Esophagus (tissue), 2 donors: ENCODE data around the gene SP9. TPM values are rescaled to one million over a fixed set of nuclear protein-coding genes. Genes with fewer than 3 reads are reported as not detected.

ENCODE experiments used
- H3K27ac ChIP-seq, 2 donors: one replicate each; pipeline ENCODE4 v1.5.1; 2013; ENCODE audit warnings: low read depth in 2 of 2, mild to moderate bottlenecking in 2 of 2, inconsistent platforms in 1 of 2, low read length in 1 of 2, moderate library complexity in 1 of 2
- H3K27me3 ChIP-seq, 2 donors: one replicate each; pipeline ENCODE4 v1.6.1; 2013; ENCODE audit warnings: low read length in 2 of 2, control low read depth in 1 of 2, mild to moderate bottlenecking in 1 of 2; ENCODE audit not compliant: insufficient read depth in 2 of 2, control insufficient read depth in 1 of 2
- H3K36me3 ChIP-seq, 2 donors: one replicate each; pipeline ENCODE4 v1.6.1; 2013; ENCODE audit warnings: low read length in 1 of 2; ENCODE audit not compliant: control insufficient read depth in 2 of 2, insufficient read depth in 2 of 2
- H3K4me1 ChIP-seq, 2 donors: one replicate each; pipeline ENCODE4 v1.6.1; 2013; ENCODE audit warnings: low read length in 1 of 2; ENCODE audit not compliant: control insufficient read depth in 2 of 2, insufficient read depth in 2 of 2
- H3K4me3 ChIP-seq, 2 donors: one replicate each; pipeline ENCODE4 v1.5.1; 2013; ENCODE audit warnings: low read length in 2 of 2, mild to moderate bottlenecking in 2 of 2, low read depth in 1 of 2, moderate library complexity in 1 of 2
- H3K9me3 ChIP-seq, 2 donors: one replicate each; pipeline ENCODE4 v1.6.1; 2013; ENCODE audit warnings: mild to moderate bottlenecking in 2 of 2, low read depth in 1 of 2, low read length in 1 of 2, moderate library complexity in 1 of 2; ENCODE audit not compliant: control insufficient read depth in 2 of 2, insufficient read depth in 1 of 2
- WGBS, 2 donors: extraction: QIAGEN DNeasy Blood & Tissue Kit; methylation state at CpG; one replicate each; pipeline ENCODE4 v1.1.7; 2013; 5-methylcytosine and 5-hydroxymethylcytosine counted together
- polyA plus RNA-seq, 2 donors: library from polyadenylated mRNA; stranded (reverse); fragments of 200-250 nt; gene quantifications; one replicate each; pipeline ENCODE4 v1.2.3, GENCODE V29; 2013
- donor health status: healthy with polysubstance abuse.
- donor health status: Bipolar disorder and iron deficiency.

SP9 gene
- polyA plus RNA-seq, 2 donors, result 0.04 TPM; not detected in 1

DNA sequence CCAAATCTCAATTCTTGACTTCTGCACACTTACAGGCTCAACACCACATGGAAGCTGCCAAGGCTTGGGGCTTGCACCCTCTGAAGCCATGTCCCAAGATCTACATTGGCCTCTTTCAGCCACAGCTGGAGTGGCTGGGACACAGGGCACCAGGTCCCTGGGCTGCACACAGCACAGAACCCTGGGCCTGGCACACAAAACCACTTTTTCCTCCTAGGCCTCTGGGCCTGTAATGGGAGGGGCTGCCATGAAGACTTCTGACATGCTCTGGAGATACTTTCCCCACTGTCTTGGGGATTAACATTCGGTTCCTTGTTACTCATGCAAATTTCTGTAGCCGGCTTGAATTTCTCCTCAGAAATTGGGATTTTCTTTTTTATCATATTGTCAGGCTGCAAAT is 29.9 kb downstream of the SP9 start:
- H3K36me3 ChIP-seq, result peaks cover 0 to 5% of the 10 kb centered on the region in 2 donors
- no peaks in the 10 kb centered on the region for H3K4me1 ChIP-seq
- no peak overlapping the region for H3K4me3 ChIP-seq
- H3K27ac ChIP-seq, result no peak overlapping the region
- peaks cover 0 to 6% of the 10 kb centered on the region in 2 donors for H3K9me3 ChIP-seq
- H3K27me3 ChIP-seq, result no peaks in the 10 kb centered on the region
- WGBS, 2 donors, result 96 to 97% methylated on average over 2 of the region's 2 CpGs

DNA sequence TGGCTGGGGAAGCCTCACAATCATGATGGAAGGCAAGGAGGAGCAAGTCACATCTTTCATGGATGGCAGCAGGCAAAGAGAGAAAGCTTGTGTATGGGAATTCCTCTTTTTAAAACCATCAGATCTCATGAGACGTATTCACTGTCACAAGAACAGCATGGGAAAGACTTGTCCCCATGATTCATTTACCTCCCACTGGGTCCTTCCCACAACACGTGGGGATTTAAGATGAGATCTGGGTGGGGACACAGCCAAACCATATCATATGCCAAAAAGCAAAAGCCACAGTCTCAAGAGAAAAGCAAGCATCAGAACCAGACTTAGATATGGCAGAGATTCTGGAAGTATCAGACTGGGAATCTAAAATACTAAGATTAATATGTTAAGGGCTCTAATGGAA is 30.8 kb downstream of the SP9 start:
- H3K4me1 ChIP-seq, result no peaks in the 10 kb centered on the region
- H3K27me3 ChIP-seq, result no peaks in the 10 kb centered on the region
- 81 to 86% methylated on average over 2 of the region's 2 CpGs for WGBS, 2 donors
- H3K4me3 ChIP-seq, result no peak overlapping the region
- H3K9me3 ChIP-seq, result peaks cover 0 to 4% of the 10 kb centered on the region in 2 donors
- peaks cover 0 to 7% of the 10 kb centered on the region in 2 donors for H3K36me3 ChIP-seq
- H3K27ac ChIP-seq, result no peak overlapping the region

DNA sequence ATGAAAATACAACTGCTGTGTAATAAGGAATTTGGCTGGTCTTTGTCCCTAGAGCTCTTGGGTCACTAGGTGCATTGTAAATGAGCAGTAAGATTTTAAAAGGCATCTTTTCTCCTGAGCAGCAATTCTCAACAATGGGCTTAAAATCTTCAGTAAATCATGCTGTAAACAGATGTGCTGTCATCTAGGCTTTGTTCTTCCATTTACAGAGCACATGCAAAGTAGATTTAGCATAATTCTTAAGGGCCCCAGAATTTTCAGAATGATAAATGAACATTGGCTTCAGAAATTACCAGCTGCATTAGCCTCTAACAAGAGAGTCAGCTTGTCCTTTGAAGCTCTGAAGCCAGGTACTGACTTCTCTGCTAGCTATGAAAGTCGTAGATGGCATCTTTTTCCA is 33.9 kb downstream of the SP9 start:
- no peaks in the 10 kb centered on the region for H3K4me1 ChIP-seq
- 91 to 93% methylated on average over 1 of the region's 1 CpG for WGBS, 2 donors
- no peak overlapping the region for H3K4me3 ChIP-seq
- H3K27ac ChIP-seq, result no peak overlapping the region
- H3K36me3 ChIP-seq, result peaks cover under 1 to 5% of the 10 kb centered on the region in 2 donors
- peaks cover 0 to 4% of the 10 kb centered on the region in 2 donors for H3K9me3 ChIP-seq
- no peaks in the 10 kb centered on the region for H3K27me3 ChIP-seq

DNA sequence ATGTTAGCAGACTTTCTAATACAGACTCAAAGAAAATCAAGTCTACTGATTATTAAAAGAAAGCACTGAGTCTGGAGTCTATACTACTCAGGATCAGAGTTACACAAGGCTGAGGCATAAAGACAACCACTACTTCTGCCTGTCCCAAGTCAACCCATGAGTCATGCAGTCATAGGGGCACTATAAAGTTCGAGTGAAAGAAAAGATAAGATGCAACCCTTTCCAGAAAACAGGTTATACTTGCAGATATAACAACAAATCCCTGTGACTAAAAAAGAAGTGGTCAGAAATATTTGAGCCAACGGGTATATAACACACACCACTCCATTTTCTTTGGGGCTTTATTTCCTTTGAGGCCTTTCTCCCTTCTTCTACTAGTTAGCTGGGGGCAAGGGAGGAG is 42.2 kb downstream of the SP9 start:
- no peaks in the 10 kb centered on the region for H3K9me3 ChIP-seq
- WGBS, 2 donors, result 80 to 92% methylated on average over 2 of the region's 2 CpGs
- H3K36me3 ChIP-seq, result peaks cover 10 to 15% of the 10 kb centered on the region in 2 donors
- H3K27me3 ChIP-seq, result no peaks in the 10 kb centered on the region
- no peaks in the 10 kb centered on the region for H3K4me1 ChIP-seq
- H3K27ac ChIP-seq, result no peak overlapping the region
- H3K4me3 ChIP-seq, result no peak overlapping the region

DNA sequence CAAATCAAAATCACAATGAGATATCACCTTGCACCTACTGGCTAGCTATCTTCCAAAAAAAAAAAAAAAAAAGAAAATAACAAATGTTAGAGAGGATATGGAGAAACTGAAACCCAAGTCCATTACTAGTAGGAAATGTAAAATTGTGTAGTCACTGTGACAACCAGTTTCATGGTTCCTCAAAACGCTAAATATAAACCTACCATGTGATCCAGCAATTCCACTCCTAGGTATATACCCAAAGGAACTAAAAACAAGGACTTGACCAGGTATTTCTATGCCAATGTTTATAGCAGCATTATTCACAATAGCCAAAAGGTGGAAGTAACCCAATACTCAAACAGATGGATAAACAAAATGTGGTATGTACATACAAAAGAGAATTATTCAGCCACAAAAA is 49.0 kb downstream of the SP9 start:
- Histone ChIP-seq H3K9me3 (no peaks in the 10 kb centered on the region), H3K36me3 (peaks cover 4 to 5% of the 10 kb centered on the region in 2 donors)
- WGBS, 2 donors, result 88 to 90% methylated on average over 1 of the region's 1 CpG

DNA sequence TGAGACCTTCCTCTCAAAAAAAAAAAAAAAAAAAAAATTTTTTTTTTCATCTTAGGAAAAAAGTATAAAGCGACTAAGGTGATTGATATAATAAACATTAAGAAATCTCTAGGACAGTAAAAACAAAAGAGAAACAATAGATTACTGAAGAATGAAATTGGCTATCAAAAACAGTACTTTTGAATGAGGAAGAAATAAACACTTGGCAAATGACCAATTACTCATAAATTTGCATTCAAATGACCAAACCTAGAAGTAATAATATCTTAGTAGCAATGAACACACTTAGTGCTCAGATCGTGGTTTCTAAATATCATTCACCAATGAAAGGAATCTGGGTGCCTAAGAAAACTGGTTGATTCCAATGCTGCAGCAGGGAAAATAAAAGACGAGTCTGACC is 50.4 kb downstream of the SP9 start:
- Histone ChIP-seq H3K27me3 (no peaks in the 10 kb centered on the region), H3K4me3 (no peak overlapping the region), H3K36me3 (peaks cover 4 to 5% of the 10 kb centered on the region in 2 donors), H3K4me1 (no peaks in the 10 kb centered on the region), H3K9me3 (no peaks in the 10 kb centered on the region), H3K27ac (no peak overlapping the region)
- WGBS, 2 donors, result 83 to 91% methylated on average over 3 of the region's 3 CpGs

More for the DNA sequence above, 49.0 kb downstream of the SP9 start:
- Histone ChIP-seq H3K27ac (no peak overlapping the region), H3K27me3 (no peaks in the 10 kb centered on the region), H3K4me3 (no peak overlapping the region), H3K4me1 (no peaks in the 10 kb centered on the region)

Other genes starting within 250 kb of the SP9 start
- gene OLA1, start 86.4 kb upstream of the SP9 start, polyA plus RNA-seq, result 10 to 100 TPM; 40.2 to 77.1 TPM
- 10 to 100 TPM; 14.0 to 22.3 TPM for gene SCRN3, start 60.8 kb downstream of the SP9 start, polyA plus RNA-seq
- 1 to 10 TPM; 1.0 to 1.1 TPM for gene GPR155, start 152.1 kb downstream of the SP9 start, polyA plus RNA-seq